Measurements from ENCODE around the gene CDKN1C.

- no peak for TF ChIP-seq CTCF (IDR thresholded peaks at IDR 0.05; ENCODE audit: low read length)
- no peak for TF ChIP-seq EZH2 (optimal IDR thresholded peaks at IDR 0.05; ENCODE audit: low read depth, low read length)
- no peak for TF ChIP-seq EZH2phosphoT487 (IDR thresholded peaks at IDR 0.05; ENCODE audit: low read length)
Measured at GRCh38 chr11:2929531-2929949, 44.0 kb upstream of the CDKN1C start.

All from MM.1S (cell line).